ENCODE results near the gene KBTBD7. TPM values are rescaled to one million over a fixed set of nuclear protein-coding genes. Genes with fewer than 3 reads are reported as not detected.

The KBTBD7 gene
- total and polyA plus RNA-seq, 2 experiments from 2014 or later = 12.2 to 19.1 TPM

DNA sequence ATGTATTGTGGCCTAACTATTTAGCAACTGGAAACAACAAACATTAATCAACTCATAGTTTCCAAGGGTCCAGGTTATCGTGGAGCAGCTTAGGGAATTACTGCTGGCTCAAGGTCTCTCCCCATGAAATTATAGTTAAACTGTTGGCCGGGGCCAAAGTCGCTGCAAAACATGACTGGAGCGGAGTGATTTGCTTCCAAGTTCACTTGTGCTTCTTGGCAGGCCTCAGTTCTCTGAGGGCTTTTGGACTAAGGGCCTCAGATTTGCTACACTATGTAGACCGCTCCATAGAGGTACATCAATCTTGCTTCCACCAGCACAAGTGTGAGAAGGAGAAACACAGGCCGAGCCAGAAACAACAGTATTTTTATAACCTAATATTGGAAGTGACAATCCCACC lies 9.4 kb upstream of the KBTBD7 start:
- no peak overlapping the region for H3K4me3 ChIP-seq
- no peaks in the 10 kb centered on the region for H3K4me1 Mint-ChIP-seq
- no peak overlapping the region for H3K4me3 Mint-ChIP-seq
- H3K27ac Mint-ChIP-seq = no peak overlapping the region
- H3K36me3 Mint-ChIP-seq (ENCODE audit: low read depth) = no peaks in the 10 kb centered on the region
- H3K27me3 Mint-ChIP-seq (ENCODE audit: insufficient read depth, low read depth, poor library complexity) = no peaks in the 10 kb centered on the region
- TF ChIP-seq REST (IDR thresholded peaks at IDR 0.05; ENCODE audit: unreplicated experiment) (no peak), NANOG (IDR thresholded peaks at IDR 0.05; ENCODE audit: borderline replicate concordance) (no peak), CREB1 (CRISPR knock-in tag; IDR thresholded peaks at IDR 0.05; ENCODE audit: low read depth) (no peak), STAT1 (IDR thresholded peaks at IDR 0.05; ENCODE audit: unreplicated experiment) (no peak), JUNB (IDR thresholded peaks at IDR 0.05; ENCODE audit: unreplicated experiment) (no peak), EZH2 (IDR thresholded peaks at IDR 0.05; ENCODE audit: low read depth, unreplicated experiment) (no peak)
- TF ChIP-seq, protein P1, sequence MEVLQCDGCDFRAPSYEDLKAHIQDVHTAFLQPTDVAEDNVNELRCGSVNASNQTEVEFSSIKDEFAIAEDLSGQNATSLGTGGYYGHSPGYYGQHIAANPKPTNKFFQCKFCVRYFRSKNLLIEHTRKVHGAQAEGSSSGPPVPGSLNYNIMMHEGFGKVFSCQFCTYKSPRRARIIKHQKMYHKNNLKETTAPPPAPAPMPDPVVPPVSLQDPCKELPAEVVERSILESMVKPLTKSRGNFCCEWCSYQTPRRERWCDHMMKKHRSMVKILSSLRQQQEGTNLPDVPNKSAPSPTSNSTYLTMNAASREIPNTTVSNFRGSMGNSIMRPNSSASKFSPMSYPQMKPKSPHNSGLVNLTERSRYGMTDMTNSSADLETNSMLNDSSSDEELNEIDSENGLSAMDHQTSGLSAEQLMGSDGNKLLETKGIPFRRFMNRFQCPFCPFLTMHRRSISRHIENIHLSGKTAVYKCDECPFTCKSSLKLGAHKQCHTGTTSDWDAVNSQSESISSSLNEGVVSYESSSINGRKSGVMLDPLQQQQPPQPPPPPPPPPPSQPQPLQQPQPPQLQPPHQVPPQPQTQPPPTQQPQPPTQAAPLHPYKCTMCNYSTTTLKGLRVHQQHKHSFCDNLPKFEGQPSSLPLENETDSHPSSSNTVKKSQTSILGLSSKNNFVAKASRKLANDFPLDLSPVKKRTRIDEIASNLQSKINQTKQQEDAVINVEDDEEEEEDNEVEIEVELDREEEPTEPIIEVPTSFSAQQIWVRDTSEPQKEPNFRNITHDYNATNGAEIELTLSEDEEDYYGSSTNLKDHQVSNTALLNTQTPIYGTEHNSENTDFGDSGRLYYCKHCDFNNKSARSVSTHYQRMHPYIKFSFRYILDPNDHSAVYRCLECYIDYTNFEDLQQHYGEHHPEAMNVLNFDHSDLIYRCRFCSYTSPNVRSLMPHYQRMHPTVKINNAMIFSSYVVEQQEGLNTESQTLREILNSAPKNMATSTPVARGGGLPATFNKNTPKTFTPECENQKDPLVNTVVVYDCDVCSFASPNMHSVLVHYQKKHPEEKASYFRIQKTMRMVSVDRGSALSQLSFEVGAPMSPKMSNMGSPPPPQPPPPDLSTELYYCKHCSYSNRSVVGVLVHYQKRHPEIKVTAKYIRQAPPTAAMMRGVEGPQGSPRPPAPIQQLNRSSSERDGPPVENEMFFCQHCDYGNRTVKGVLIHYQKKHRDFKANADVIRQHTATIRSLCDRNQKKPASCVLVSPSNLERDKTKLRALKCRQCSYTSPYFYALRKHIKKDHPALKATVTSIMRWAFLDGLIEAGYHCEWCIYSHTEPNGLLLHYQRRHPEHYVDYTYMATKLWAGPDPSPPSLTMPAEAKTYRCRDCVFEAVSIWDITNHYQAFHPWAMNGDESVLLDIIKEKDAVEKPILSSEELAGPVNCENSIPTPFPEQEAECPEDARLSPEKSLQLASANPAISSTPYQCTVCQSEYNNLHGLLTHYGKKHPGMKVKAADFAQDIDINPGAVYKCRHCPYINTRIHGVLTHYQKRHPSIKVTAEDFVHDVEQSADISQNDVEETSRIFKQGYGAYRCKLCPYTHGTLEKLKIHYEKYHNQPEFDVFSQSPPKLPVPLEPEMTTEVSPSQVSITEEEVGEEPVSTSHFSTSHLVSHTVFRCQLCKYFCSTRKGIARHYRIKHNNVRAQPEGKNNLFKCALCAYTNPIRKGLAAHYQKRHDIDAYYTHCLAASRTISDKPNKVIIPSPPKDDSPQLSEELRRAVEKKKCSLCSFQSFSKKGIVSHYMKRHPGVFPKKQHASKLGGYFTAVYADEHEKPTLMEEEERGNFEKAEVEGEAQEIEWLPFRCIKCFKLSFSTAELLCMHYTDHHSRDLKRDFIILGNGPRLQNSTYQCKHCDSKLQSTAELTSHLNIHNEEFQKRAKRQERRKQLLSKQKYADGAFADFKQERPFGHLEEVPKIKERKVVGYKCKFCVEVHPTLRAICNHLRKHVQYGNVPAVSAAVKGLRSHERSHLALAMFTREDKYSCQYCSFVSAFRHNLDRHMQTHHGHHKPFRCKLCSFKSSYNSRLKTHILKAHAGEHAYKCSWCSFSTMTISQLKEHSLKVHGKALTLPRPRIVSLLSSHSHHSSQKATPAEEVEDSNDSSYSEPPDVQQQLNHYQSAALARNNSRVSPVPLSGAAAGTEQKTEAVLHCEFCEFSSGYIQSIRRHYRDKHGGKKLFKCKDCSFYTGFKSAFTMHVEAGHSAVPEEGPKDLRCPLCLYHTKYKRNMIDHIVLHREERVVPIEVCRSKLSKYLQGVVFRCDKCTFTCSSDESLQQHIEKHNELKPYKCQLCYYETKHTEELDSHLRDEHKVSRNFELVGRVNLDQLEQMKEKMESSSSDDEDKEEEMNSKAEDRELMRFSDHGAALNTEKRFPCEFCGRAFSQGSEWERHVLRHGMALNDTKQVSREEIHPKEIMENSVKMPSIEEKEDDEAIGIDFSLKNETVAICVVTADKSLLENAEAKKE (CRISPR knock-in tag; IDR thresholded peaks at IDR 0.05) = no peak
- TF ChIP-seq, protein P2, sequence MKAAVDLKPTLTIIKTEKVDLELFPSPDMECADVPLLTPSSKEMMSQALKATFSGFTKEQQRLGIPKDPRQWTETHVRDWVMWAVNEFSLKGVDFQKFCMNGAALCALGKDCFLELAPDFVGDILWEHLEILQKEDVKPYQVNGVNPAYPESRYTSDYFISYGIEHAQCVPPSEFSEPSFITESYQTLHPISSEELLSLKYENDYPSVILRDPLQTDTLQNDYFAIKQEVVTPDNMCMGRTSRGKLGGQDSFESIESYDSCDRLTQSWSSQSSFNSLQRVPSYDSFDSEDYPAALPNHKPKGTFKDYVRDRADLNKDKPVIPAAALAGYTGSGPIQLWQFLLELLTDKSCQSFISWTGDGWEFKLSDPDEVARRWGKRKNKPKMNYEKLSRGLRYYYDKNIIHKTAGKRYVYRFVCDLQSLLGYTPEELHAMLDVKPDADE (IDR thresholded peaks at IDR 0.05) = no peak
- no peaks in the 10 kb centered on the region for H4K20me1 ChIP-seq (replicated peaks; ENCODE audit: insufficient read depth)
- H3K4me2 ChIP-seq = no peak overlapping the region
- no peak for ATAC-seq
- no peaks in the 10 kb centered on the region for H3K27me3 ChIP-seq (ENCODE audit: insufficient read depth)
- H2AFZ ChIP-seq = no peak overlapping the region
- no peak for DNase-seq (ENCODE audit: low spot score)
- H3K9me2 ChIP-seq (ENCODE audit: insufficient read depth) = 0 out of 2 replicates have a peak, but pooled peaks cover 4% of the 10 kb centered on the region
- no peak overlapping the region for H3K27ac ChIP-seq (ENCODE audit: low read depth)
- H3K79me2 ChIP-seq (replicated peaks; ENCODE audit: insufficient read depth) = no peaks in the 10 kb centered on the region
- peaks cover 12% of the 10 kb centered on the region; the same call in 1 of the 3 replicates for H3K9me3 Mint-ChIP-seq
- H3F3A ChIP-seq (replicated peaks; ENCODE audit: low read depth) = no peaks in the 10 kb centered on the region
- no peaks in the 10 kb centered on the region for H3K4me1 ChIP-seq (ENCODE audit: insufficient read depth)
- H3K36me3 ChIP-seq (ENCODE audit: insufficient read depth) = no peaks in the 10 kb centered on the region
